Measurements from ENCODE around the gene HSPB1. TPM values are rescaled to one million over a fixed set of nuclear protein-coding genes. Genes with fewer than 3 reads are reported as not detected.

HSPB1 gene
- total and polyA plus RNA-seq, 2 of the 13 experiments (the other 11 are each of a cell fraction or from before 2014, with no cell fraction given): 21.0 to 38.6 TPM

GRCh38 chr7:76259124-76260093 lies 43.1 kb upstream of the HSPB1 start (continued):
- TF ChIP-seq ZNF597 (CRISPR knock-in tag; IDR thresholded peaks at IDR 0.05) (no peak), KAT7 (CRISPR knock-in tag; IDR thresholded peaks at IDR 0.05; ENCODE audit: borderline replicate concordance) (no peak), KDM5B (CRISPR knock-in tag; IDR thresholded peaks at IDR 0.05; ENCODE audit: borderline replicate concordance) (peak; percentile 16; the same call in 1 of the 2 replicates), PCBP1 (IDR thresholded peaks at IDR 0.05; ENCODE audit: borderline replicate concordance, low read depth, low read length) (no peak), ZNF547 (CRISPR knock-in tag; IDR thresholded peaks at IDR 0.05) (0 out of 2 replicates have a peak, but pooled peaks have one; percentile 48), GZF1 (CRISPR knock-in tag; IDR thresholded peaks at IDR 0.05) (no peak), ZNF263 (CRISPR knock-in tag; IDR thresholded peaks at IDR 0.05) (no peak), ZFX (CRISPR knock-in tag; IDR thresholded peaks at IDR 0.05; ENCODE audit: low read depth) (peak; percentile 30; the same call in 1 of the 2 replicates), ZC3H13 (CRISPR knock-in tag; IDR thresholded peaks at IDR 0.05) (no peak), KLF6 (CRISPR knock-in tag; IDR thresholded peaks at IDR 0.05) (no peak), ZNF747 (CRISPR knock-in tag; IDR thresholded peaks at IDR 0.05; ENCODE audit: borderline replicate concordance) (no peak), ZBTB1 (CRISPR knock-in tag; IDR thresholded peaks at IDR 0.05; ENCODE audit: borderline replicate concordance) (no peak), RXRA (CRISPR knock-in tag; IDR thresholded peaks at IDR 0.05) (no peak), ZBTB38 (CRISPR knock-in tag; IDR thresholded peaks at IDR 0.05) (peak; percentile 6; the same call in 1 of the 2 replicates), ZNF788 (CRISPR knock-in tag; IDR thresholded peaks at IDR 0.05; ENCODE audit: borderline replicate concordance) (0 out of 2 replicates have a peak, but pooled peaks have one; percentile 22), ZHX2 (IDR thresholded peaks at IDR 0.05; ENCODE audit: low read depth) (no peak), ZHX2 (CRISPR knock-in tag; IDR thresholded peaks at IDR 0.05; ENCODE audit: borderline replicate concordance) (no peak), NFIC (IDR thresholded peaks at IDR 0.05; ENCODE audit: low read length) (no peak), ZNF766 (CRISPR knock-in tag; IDR thresholded peaks at IDR 0.05; ENCODE audit: borderline replicate concordance) (no peak), ZNF24 (IDR thresholded peaks at IDR 0.05) (no peak), ARHGAP35 (CRISPR knock-in tag; IDR thresholded peaks at IDR 0.05; ENCODE audit: borderline replicate concordance) (no peak), CERS6 (CRISPR knock-in tag; IDR thresholded peaks at IDR 0.05) (no peak)

All from HepG2 (cell line).